Spleen (tissue), 7 donors: ENCODE measurements around the gene FLG.
"Not testable (repeated sequence)": the region's sequence is repeated elsewhere in the genome, so short reads cannot be mapped to it uniquely, and the experiment has no call there.

Experiments
- CTCF ChIP-seq, 11 experiments: fragments of 200-600 bp in 7 of 11; fragments of 450-650 bp in 4 of 11; sonication (generic) in 4 of 11; IDR thresholded peaks in 8 of 11; conservative IDR thresholded peaks in 3 of 11; 1 replicate in 7 of 11; 2 replicates in 4 of 11; pipeline versions ENCODE4 v1.4.0 to v1.8.0; 2016 to 2021; ENCODE audit warnings: antibody characterized with exemption in 11 of 11, inconsistent platforms in 4 of 11, mild to moderate bottlenecking in 1 of 11
- POLR2A ChIP-seq, 3 donors: fragments of 450-650 bp; IDR thresholded peaks; one replicate each; pipeline ENCODE4 v1.5.1; 2017; ENCODE audit warnings: antibody characterized with exemption in 3 of 3, mild to moderate bottlenecking in 1 of 3
- POLR2AphosphoS5 ChIP-seq, 3 donors: sonication (generic); formaldehyde crosslinking; IDR thresholded peaks; one replicate each; pipeline ENCODE4 v1.5.1; 2017; ENCODE audit warnings: antibody characterized with exemption in 3 of 3
- donor health status: DM: no; HTN: no; CAD: no; lungs with moderate emphysema.
- donor health status: DM: no; HTN: no; CAD: no.
- donor health status: DM: no; HTN: no; CAD: no.

GRCh38 chr1:152306123-152306522, 18.9 kb downstream of the FLG start:
- not testable (repeated sequence) for TF ChIP-seq CTCF (IDR thresholded peaks at IDR 0.05 in 8 of 11, conservative IDR thresholded peaks at IDR 0.05 in 3 of 11); POLR2A (IDR thresholded peaks at IDR 0.05); POLR2AphosphoS5 (IDR thresholded peaks at IDR 0.05)
